NCI-H1436 treated with DMSO at 0.1 percent for 48 hours (cell line): Measurements from ENCODE around the gene ACOT7.
"Not testable (repeated sequence)": the region's sequence is repeated elsewhere in the genome, so short reads cannot be mapped to it uniquely, and the experiment has no call there.

Experiments used
- DNase-seq: peaks from one replicate; lab custom pipeline; 2025; lab: John Stamatoyannopoulos, UW

Gene ACOT7

DNA sequence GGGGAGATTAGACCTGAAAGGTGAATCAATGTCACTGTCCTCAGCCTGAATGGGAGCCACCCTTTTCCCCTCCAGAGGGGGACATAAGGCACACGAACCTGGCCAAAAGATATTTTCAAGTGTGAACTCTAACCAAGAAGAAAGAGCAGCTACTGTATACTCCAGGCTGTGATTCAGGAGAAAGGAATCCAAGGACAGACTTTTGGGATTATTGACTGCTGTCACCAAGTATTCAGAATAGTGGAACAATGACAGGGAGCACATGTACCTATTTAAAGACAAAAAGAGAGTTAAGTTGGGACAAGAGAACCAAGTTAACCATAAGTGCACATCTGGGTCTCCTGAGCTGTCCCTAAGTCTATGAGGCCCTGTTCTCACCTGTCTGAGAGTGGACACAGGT, 160.2 kb downstream of the ACOT7 start:
- DNase-seq, result no peak

DNA sequence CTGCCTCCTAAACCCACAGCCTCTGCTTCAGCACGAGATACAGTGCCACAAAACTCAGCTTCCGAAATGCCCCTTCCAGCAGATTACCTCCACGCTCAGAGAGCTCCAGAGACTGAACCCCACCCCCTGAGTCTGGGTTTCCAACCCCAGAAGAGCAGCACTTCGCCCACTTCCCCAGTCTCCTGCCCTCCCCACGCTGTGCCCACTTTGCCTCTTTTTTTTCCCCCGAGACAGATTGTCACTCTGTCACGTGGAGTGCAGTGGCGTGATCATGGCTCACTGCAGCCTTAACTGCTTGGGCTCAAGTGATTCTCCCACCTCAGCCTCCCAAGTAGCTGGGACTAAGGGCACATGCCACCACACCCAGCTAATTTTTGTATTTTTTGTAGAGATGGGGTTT, 167.9 kb downstream of the ACOT7 start:
- DNase-seq, result no peak

DNA sequence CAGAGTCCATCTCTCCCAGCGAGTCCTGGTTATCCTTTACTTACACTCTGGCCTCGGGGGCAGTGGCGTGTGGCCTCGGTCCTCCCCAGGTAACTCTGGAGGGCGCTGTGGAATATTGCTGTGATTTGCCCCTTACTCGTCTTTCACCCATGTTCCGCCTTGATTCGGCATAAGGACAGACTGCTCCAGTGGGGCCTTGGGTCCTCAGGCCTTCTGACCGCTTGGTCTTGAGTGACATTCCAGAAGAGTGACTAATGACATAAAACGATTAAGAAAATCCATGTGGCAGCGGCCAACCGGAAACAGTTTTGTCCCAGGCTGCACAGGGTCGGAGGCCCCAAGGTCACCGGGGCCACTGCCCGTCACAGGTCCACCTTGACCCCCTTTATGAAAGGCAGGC, 168.8 kb downstream of the ACOT7 start:
- DNase-seq, result no peak

DNA sequence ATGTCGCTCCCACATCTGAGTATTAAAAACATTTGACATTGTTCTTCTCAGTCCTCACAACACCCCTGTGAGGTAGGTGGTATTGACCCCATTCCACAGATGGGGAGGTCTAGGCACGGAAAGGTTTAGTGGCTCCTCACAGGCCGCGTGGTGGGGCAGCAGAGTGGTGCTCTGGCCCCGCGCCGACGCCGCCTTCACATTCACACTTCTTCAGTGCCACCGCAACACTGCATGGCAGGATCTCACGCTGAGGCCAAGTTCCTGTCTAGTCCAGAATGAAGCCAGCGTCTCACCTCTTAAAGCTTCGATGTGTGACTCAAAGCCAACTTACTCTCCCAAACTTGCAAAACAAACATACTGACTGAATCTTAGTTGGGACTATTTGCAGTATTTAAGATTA, 169.9 kb downstream of the ACOT7 start:
- no peak for DNase-seq

DNA sequence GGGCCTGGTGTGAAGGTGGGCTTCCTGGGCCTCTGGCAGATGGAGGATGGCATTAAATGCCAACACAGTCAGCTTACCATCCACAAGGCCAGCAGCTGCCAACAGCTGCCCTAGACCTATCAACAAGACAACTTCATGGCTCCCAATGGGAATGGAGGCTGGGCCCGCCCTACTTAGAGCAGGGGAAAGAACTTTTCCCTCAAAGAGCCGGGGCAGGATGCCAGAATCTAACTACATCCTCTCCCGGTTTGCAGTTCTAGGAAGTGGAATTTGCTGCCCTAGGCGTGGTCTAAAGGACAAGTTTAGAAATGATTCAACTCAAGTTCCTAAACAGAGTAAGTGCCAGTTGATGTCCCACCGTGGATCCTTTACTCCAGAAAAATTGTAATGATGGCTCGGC, 170.9 kb downstream of the ACOT7 start:
- DNase-seq, result no peak

DNA sequence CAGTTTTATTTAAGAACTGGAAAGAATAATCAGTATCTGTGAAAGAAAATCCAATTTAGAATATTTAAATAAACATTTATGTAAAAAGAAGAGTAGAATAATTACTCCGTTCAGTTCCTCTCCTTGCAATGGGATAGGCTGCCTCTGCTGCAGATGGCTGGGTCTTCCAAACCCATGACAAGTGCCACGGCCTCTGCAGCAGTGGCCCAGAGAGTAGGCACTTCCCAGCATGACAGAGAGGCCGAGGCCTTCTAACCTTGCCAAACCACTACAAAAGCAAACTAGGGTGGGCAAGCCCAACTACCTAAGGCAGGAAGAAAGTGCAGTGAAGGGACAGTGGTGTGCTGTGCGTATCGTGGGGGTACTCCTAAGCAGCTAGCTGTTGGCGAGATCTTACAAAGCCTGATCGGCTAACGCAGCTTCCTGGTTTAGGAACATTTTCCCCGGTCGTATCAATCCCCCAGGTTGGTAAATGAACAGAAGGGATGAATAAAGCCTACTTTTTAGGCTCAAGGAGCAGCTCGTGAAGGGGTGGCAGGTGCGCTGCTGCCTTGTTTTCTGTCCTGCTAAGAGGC, 172.3 kb downstream of the ACOT7 start:
- no peak for DNase-seq

DNA sequence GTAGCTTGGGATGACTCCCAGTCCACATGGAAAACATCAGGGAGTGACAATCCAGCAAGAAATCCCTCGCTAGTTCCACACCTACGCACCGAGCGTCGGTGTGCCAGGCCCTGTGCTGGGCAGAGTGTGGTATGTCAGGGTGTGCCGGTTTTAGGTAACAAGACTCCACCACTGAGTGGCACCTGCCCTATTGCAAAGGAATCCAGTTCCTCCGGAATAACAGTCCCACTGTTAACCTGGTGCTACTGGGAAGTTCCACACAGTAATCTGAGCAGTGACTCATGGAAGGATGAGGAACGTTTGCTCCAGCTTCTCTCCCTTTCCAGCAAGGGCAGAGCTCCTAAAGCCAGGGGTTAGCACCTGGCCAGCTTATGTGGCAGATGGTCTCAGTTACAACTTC, 173.3 kb downstream of the ACOT7 start:
- DNase-seq, result no peak

DNA sequence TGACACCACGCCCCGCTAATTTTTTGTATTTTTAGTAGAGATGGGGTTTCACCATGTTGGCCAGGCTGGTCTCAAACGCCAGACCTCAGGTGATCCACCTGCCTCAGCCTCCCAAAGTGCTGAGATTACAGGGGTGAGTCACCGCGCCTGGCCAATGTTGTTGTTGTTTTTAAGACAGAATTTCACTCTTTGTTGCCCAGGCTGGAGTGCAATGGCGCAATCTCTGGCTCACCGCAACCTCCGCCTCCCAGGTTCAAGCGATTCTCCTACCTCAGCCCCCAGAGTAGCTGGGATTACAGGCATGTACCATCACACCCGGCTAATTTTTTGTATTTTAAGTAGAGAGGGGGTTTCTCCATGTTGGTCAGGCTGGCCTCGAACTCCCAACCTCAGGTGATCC, 173.9 kb downstream of the ACOT7 start:
- not testable (repeated sequence) for DNase-seq

DNA sequence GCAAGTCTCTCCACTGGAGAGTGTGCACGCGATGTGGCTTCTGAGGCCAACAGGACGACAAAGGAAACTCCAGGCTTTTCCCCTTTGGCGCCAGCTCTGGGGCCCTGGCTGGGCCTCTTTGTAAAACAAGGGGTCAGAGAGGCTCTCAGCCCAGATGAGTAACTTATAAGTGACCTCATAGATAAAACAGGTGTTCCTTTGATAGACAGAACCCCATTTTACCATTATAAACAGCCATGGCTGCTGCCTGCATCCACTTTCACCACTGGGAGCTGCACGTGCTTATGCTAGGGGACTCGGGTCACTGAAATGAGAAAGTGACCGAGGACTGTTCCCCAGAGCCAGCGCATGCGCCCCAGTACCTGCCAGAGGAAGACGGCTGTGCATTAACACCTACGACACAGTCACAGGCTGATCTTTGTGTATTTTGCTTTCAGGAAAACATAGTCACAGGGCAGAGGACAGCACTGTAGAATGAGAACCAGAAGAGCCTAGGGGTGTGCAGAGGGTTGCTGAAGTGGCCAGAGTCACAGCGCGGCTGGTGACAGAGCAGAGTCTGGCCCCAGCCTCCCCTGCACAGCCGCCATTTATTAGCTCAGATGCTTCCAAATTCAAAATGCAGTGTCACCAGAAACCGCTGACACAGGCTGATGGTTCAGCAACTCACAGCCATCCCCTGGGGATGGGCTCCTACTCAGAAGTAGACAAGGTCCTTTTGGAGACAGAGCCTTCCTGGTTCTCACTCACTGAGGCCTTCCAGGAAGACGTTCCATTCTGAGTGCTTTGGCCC, 175.0 kb downstream of the ACOT7 start:
- no peak for DNase-seq
